Stimulated activated CD8-positive, alpha-beta memory T cell treated with anti-CD3 and anti-CD28 coated beads, Interleukin-7, amount 100 ng/mL, for 24 hours (primary cell): ENCODE results near the gene STIP1.
"Not testable (repeated sequence)": the region's sequence is repeated elsewhere in the genome, so short reads cannot be mapped to it uniquely, and the experiment has no call there.

Experiments used
- DNase-seq: peaks from one replicate; pipeline ENCODE4 v3.0.0-alpha.2; 2020; ENCODE audit warnings: low read depth

STIP1 gene

GRCh38 chr11:64157631-64158394 lies 28.2 kb upstream of the STIP1 start:
- DNase-seq = no peak

GRCh38 chr11:64161037-64161436 lies 24.9 kb upstream of the STIP1 start:
- DNase-seq = no peak

- DNase-seq = not testable (repeated sequence)
Measured at GRCh38 chr11:64162769-64163168, 23.2 kb upstream of the STIP1 start.

- DNase-seq = no peak
Measured at GRCh38 chr11:64163951-64164350, 22.0 kb upstream of the STIP1 start.

GRCh38 chr11:64164392-64165312 lies 21.3 kb upstream of the STIP1 start:
- DNase-seq = no peak

GRCh38 chr11:64165481-64165841 lies 20.5 kb upstream of the STIP1 start:
- DNase-seq = no peak

GRCh38 chr11:64165842-64166635 lies 19.9 kb upstream of the STIP1 start, which contains the start of gene MACROD1:
TSS of gene MACROD1 (minus strand) at chr11:64166113. CDS start at chr11:64165994, 119 bp downstream.
- DNase-seq = peak; percentile 68

- no peak for DNase-seq
Measured at GRCh38 chr11:64170419-64170818, 15.6 kb upstream of the STIP1 start.

- no peak for DNase-seq
Measured at GRCh38 chr11:64173616-64174355, 12.2 kb upstream of the STIP1 start.

GRCh38 chr11:64176751-64177150 lies 9.2 kb upstream of the STIP1 start:
- DNase-seq = no peak

GRCh38 chr11:64178203-64178602 lies 7.8 kb upstream of the STIP1 start:
- DNase-seq = no peak

GRCh38 chr11:64178951-64179639 lies 6.9 kb upstream of the STIP1 start:
- DNase-seq = no peak

GRCh38 chr11:64180891-64181290 lies 5.1 kb upstream of the STIP1 start:
- no peak for DNase-seq

GRCh38 chr11:64181506-64182411 lies 4.2 kb upstream of the STIP1 start:
- no peak for DNase-seq

GRCh38 chr11:64183890-64184289 lies 2.1 kb upstream of the STIP1 start:
- no peak for DNase-seq

GRCh38 chr11:64185175-64185692 lies 737 bp upstream of the STIP1 start:
- DNase-seq = no peak

GRCh38 chr11:64186492-64187165 lies 658 bp downstream of the STIP1 start:
- no peak for DNase-seq

- no peak for DNase-seq
Measured at GRCh38 chr11:64192434-64192833, 6.5 kb downstream of the STIP1 start.

- no peak for DNase-seq
Measured at GRCh38 chr11:64196626-64197025, 10.7 kb downstream of the STIP1 start.
